MM.1S (cell line): ENCODE data around the gene SARS2.

Experiments used
- CTCF ChIP-seq: fragments of 300-600 bp; sonication (generic); IDR thresholded peaks from 2 replicates; pipeline ENCODE4 v1.5.1; 2016; ENCODE audit warnings: antibody characterized with exemption, low read length, mixed read lengths
- EZH2 ChIP-seq: fragments of 300-600 bp; sonication (generic); optimal IDR thresholded peaks from 2 replicates; pipeline ENCODE3; 2017; ENCODE audit warnings: low read depth, mild to moderate bottlenecking, antibody characterized with exemption, low read length, mixed read lengths

GRCh38 chr19:38951187-38951586 is 20.6 kb upstream of the SARS2 start:
- TF ChIP-seq CTCF (no peak), EZH2 (no peak)
